A673 (cell line): ENCODE measurements around the gene SP6.

Experiments
- EZH2 ChIP-seq: fragments of 200-600 bp; sonication (generic); IDR thresholded peaks from 2 replicates; pipeline ENCODE4 v1.6.1; 2017; ENCODE audit warnings: borderline replicate concordance, low read depth, mild to moderate bottlenecking, mixed read lengths, antibody characterized with exemption, low read length; ENCODE audit not compliant: poor library complexity, severe bottlenecking
- TF ChIP-seq, protein P1 (sequence below): fragments of 300-800, 200-600 bp; sonication (generic); conservative IDR thresholded peaks from 2 replicates; pipeline ENCODE4 v1.5.1; 2017; ENCODE audit warnings: low read depth, mild to moderate bottlenecking, antibody characterized with exemption, low read length, moderate library complexity, mixed read lengths

DNA sequence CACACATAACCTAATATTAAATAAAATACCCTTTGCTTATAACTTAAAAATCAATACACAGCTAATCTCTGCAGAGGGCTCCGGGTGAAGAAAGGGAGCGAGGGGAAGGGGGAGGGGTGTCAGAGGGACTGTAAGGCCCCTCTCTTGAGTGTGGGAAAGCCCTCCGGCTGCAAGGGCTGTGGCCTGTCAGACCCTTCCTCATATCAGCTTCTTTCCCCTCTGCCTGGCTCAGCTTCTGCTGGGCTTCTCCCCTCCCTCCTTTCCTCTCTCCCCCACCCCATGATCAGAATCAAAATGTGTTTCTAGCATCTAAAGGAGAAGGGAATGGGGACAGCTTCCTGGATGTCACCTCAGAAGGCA lies 5.3 kb downstream of the SP6 start:
- TF ChIP-seq, protein P1, sequence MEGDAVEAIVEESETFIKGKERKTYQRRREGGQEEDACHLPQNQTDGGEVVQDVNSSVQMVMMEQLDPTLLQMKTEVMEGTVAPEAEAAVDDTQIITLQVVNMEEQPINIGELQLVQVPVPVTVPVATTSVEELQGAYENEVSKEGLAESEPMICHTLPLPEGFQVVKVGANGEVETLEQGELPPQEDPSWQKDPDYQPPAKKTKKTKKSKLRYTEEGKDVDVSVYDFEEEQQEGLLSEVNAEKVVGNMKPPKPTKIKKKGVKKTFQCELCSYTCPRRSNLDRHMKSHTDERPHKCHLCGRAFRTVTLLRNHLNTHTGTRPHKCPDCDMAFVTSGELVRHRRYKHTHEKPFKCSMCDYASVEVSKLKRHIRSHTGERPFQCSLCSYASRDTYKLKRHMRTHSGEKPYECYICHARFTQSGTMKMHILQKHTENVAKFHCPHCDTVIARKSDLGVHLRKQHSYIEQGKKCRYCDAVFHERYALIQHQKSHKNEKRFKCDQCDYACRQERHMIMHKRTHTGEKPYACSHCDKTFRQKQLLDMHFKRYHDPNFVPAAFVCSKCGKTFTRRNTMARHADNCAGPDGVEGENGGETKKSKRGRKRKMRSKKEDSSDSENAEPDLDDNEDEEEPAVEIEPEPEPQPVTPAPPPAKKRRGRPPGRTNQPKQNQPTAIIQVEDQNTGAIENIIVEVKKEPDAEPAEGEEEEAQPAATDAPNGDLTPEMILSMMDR = no peak
- TF ChIP-seq EZH2 = no peak
